SH-SY5Y (cell line): ENCODE measurements around the gene TCP11L2.

Source experiments
- GATA2 ChIP-seq: IDR thresholded peaks from 2 replicates; pipeline ENCODE4 v1.6.1; 2011; ENCODE audit warnings: mild to moderate bottlenecking, low read depth, low read length
- GATA3 ChIP-seq: IDR thresholded peaks from 2 replicates; pipeline ENCODE4 v1.6.1; 2011; ENCODE audit warnings: low read depth, mild to moderate bottlenecking, low read length, moderate library complexity

DNA sequence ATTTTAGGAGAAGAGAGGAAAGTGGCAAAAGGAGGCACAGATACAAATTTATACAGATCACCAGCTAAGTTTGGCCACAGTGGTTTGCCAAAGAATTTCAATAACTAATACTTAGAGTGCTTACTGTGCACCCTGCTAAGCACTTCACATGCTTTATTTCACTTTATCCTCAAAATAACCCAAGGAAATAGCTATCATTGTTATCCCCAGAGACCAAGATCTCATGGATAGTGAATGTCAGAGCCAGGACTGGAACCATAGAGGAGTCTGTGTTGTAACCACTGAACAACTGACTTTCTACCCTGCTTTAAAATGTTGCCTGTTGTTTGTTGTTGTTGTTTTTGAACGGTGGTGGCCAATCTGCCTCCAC lies 1.3 kb upstream of the TCP11L2 start:
- TF ChIP-seq GATA3, result no peak
- no peak for TF ChIP-seq GATA2
